HK-2 (cell line): ENCODE measurements around the gene TMC4.

ENCODE experiments used
- DNase-seq: peaks from one replicate; pipeline ENCODE4 v3.0.0-alpha.2; 2018; ENCODE audit not compliant: unreplicated experiment

The TMC4 gene

DNA sequence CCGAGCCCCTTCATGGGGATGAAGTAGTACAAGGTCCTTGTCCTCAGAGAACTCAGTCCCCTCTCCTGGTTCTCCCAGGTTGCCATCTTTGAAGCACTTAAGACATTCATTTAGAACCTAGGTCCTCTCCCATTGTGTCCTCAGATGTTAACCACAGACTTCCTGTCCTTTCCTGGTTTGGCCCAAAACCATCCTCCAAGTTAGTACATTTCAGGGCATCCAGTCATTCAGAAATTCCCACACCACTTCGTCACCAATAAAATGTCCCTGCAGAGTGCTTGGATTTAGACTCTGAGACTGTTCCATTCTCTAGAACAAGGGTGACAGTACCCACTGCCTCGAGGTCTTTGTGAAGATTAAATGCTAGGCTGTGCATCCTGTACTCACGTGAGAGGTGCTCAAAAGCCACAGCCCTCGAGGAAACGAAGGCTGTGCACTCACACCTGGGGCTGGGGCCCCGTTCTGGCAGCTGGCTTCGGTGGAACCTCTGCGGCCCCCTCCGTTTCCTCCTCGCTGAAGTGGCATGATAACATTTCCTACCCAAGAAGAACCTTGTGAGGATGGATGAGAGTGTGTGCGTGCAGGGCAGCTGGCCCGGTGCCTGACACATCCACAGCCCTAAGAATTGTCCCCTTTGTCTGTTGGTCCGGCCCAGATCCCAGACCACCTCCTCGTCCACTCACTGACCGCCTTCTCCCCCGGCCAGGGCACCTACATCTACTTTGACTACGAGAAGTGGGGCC, 18.2 kb downstream of the TMC4 start:
- DNase-seq = no peak

DNA sequence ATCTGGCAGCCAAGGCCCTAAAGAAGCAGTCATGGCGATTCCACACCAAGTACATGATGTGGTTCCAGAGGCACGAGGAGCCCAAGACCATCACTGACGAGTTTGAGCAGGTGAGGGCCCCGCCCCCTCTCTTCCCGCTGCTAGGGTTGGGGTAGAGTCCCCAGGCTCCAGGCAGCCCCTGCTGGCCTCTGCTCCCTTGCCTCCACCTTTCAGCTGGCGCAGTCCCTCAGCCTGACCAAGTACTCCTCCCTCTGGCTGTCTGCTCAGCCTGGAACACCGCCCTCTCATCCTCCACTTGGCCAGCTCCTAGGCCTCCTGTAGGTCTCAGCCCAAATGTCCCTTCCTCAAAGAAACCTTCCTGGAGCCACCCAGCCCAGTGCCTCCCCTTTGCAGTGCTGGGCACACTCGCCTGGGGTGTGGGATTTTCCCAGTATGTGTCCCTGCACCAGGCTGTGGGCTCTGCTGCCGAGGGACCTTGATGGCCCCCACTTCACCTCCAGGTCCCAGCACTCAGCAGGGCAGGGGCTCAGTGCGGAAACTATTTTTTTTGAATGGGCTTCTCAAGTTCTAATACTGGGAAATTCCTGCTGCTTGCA, 19.1 kb downstream of the TMC4 start:
- no peak for DNase-seq

- DNase-seq = no peak
These were observed 20.0 kb downstream of the TMC4 start for GRCh38 chr19:54152878-54153524.

GRCh38 chr19:54152267-54152666, 20.7 kb downstream of the TMC4 start:
- no peak for DNase-seq

GRCh38 chr19:54151362-54152035, 21.5 kb downstream of the TMC4 start:
- DNase-seq = no peak

- no peak for DNase-seq
These were observed 23.7 kb downstream of the TMC4 start for GRCh38 chr19:54149021-54149812.

DNA sequence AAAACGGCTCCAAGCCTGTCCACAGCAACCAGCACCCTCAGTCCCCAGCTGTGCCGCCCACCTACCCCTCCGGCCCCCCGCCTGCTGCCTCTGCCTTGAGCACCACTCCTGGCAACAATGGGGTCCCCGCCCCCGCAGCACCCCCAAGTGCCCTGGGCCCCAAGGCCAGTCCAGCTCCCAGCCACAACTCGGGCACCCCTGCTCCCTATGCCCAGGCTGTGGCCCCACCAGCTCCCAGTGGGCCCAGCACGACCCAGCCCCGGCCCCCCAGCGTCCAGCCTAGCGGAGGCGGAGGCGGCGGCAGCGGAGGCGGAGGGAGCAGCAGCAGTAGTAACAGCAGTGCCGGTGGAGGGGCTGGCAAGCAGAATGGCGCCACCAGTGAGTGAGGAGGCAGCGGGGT, 24.8 kb downstream of the TMC4 start:
- DNase-seq = no peak

DNA sequence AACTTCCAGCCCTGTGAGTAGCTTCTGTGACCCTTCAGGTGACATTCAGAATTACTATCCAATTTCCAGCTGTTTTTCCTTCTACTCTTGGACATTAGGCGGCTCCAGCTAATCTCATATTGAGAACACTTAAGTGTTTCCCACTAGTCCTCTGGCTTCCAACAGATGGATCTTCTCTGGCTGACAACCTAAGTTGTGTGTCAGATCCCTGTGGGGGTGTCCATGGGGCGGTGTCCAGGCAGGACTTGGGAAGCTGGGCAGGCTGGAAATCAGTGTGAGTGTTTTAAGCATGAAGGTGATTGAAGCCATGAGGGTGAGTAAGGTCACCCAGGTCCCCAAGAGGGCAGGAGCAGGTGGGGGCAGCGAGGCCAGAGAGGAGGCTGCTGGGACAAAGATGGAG, 25.3 kb downstream of the TMC4 start:
- no peak for DNase-seq

GRCh38 chr19:54145541-54146158, 27.3 kb downstream of the TMC4 start:
- DNase-seq = no peak

GRCh38 chr19:54142166-54142780, 30.7 kb downstream of the TMC4 start:
- no peak for DNase-seq

DNA sequence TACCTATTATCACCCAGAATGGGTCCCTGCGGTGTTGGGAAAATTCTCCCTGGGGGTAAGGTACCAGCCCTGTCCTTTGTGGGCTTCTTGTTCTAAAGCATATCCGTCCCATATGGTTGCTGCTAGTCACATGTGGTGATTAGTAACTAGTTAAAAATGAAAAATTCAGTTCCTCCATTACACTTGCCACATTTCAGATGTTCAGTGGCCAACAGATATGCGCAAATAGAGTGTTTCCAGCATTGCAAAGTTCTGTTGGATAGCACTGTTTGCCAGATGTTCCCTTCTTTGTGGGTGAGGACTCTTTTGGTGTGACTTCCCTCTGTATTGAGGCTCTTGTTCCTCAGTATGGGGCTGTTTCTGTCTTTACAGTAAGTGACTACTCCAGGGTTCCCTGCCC, 31.6 kb downstream of the TMC4 start:
- DNase-seq = no peak

- no peak for DNase-seq
These were observed 34.3 kb downstream of the TMC4 start for GRCh38 chr19:54138489-54139256.

- no peak for DNase-seq
These were observed 35.1 kb downstream of the TMC4 start, which contains the start of gene CNOT3 for GRCh38 chr19:54137699-54138488. Gene CNOT3, plus strand, starts transcription at chr19:54137762. Its CDS starts 5,217 bp downstream, at chr19:54142979.

DNA sequence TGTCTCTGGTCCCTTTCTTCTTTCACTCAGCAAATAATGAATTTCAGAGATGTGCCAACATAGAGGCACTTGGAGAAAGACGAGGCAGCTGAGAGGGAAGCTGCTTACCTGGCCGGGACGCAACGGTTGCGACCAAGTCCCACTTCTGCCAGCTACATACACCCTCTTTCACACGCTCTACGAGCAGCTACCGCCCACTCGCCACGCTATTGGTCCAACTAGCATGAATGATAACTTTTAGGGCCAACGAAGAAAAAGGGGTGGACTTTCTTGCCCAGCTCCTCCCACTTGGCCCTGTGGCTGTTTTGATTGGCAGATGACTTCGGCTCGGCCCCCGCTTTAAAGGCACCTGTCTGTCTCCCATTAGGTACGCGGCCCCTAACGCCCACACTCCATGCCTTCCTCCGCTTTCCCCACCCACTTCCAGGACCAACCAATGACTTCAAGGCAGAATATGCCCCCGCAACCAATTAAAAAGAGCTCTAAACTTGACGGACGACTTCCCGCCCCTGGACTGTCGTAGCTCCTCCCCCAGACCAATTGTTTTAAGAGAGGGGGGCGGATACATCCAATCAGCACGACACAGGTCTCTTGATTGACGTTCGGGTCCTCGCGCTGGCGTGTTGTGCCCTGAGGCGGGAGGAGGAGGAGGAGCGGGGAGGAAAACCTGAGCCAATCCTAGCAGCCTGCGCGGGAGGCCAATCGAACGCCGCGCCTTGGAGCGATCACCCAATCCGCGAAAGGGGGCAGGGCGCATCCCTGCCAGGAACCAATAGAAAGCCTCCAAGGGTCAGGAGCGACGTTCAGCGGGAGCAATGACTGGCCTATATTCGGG, 35.9 kb downstream of the TMC4 start:
- peak; percentile 100 for DNase-seq

DNA sequence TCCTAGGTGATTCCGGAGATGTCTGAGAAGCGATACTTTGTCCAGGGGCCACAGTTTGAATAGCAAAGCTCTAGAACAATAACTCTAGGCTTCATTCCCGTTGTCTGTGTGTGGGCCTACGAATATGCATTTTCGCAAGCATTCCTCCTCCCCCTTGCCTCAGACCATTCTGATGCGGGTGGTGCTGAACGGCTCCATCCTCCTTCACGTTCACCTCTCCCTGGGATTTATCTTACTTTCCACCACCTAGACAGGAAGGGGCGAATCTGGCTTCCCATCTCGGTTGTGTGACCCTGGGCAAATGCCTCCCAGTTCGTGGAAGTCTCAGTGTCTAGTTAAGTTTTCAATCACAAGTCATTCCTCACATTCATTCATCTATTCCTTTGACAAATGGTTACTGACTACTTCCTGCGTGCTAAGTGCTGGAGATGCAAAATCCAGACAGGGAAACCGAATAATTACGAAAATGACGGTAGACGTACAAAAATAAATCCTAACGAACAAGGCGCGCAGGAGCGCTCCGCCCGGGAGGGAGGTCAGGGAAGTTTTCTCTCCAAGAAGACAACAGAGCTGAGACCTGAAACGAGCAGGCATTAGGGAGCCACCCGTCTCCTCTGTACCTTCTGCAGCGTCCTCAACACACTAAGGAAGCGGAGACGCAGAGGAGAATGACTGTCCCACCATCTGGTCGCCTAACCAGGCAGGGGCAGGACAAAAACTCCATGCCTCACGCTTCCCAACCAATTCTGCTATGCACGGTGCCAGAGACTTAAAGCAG, 36.7 kb downstream of the TMC4 start:
- no peak for DNase-seq

DNA sequence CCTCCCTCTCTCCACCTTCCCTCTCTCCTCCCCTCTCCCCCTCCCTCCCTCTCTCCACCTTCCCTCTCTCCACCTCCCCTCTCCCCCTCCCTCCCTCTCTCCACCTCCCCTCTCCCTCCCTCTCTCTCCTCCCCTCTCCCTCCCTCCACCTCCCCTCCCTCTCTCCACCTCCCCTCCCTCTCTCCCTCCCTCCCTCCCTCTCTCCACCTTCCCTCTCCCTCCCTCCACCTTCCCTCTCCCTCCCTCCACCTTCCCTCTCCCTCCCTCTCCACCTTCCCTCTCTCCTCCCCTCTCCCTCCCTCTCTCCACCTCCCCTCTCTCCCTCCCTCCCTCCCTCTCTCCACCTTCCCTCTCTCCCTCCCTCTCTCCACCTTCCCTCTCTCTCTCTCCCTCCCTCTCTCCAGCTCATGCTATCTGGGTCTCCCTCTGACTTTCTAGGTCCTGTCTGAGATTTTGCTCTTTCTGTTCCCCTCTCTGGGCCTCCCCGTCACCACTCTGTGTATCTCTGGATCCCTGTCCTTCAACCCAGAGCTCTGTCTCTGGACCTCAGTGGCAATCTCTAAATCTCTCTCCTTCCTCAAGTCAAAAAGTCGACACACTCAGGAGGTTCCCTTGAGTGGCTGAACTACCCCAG, 38.9 kb downstream of the TMC4 start:
- DNase-seq = no peak
